Measurements from ENCODE around the gene NEURL3.
"Not testable (repeated sequence)": the region's sequence is repeated elsewhere in the genome, so short reads cannot be mapped to it uniquely, and the experiment has no call there.

Gene NEURL3, protein sequence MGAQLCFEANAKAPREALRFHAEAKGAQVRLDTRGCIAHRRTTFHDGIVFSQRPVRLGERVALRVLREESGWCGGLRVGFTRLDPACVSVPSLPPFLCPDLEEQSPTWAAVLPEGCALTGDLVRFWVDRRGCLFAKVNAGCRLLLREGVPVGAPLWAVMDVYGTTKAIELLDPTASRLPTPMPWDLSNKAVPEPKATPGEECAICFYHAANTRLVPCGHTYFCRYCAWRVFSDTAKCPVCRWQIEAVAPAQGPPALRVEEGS

DNA sequence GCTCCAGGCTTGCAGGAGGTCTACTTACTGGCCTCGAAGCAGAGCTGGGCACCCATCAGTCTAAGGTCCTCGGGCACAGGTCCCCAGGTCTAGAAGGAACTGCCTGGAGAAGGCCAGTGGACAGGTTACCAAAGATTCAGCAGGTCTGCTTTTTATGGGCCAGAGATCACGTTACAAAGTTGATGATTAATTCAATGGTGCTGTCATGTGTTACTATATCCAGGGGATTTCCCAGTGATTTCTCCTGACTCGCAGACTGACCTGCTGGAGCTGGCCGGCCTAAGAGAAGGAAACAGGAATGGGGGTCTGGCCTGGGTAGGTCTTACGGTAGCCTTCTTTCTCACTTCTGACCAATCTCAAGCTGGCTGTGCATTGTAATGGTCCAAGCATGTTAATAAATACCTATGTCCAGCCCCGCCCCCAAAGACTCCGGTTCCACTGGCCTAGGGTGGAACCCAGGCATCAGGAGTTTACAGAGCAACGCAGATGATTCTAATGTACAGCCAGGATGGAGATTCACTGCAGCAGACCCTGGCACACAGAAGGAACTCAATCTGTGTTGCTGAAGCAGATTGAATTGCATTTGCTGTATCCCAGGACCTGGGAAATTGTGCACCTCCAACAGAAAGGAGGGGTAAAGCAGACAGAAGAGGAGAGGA, at the start of gene NEURL3:
TSS of gene NEURL3 (minus strand) at position 127 of the 659 bp plus-strand sequence. CDS start at position 56, 71 bp downstream.
- Histone ChIP-seq H3K9me3 (ENCODE audit: insufficient read depth, low read length) (no peaks in the 10 kb centered on the region), H3K9ac (ENCODE audit: low read length) (peak within 1 kb of the TSS; percentile 4; the same call in 1 of the 2 replicates), H3K79me2 (ENCODE audit: low read length) (no peaks in the 10 kb centered on the region), H3K27me3 (ENCODE audit: low read depth, low read length) (peaks cover 12% of the 10 kb centered on the region), H2AFZ (ENCODE audit: low read depth, low read length) (0 out of 2 replicates have a peak within 1 kb of the TSS, but pooled peaks have one; percentile 47), H3K4me2 (ENCODE audit: low read length) (peak within 1 kb of the TSS; percentile 46), H3K4me3 (ENCODE audit: low read length) (peak within 1 kb of the TSS; percentile 14), H3K27ac (ENCODE audit: low read length) (no peak within 1 kb of the TSS), H4K20me1 (ENCODE audit: insufficient read depth, low read length) (no peaks in the 10 kb centered on the region), H3K4me1 (ENCODE audit: low read length) (peaks cover 54% of the 10 kb centered on the region), H3K36me3 (replicated peaks; ENCODE audit: low read depth, low read length) (no peaks in the 10 kb centered on the region)
- TF ChIP-seq, protein P1, sequence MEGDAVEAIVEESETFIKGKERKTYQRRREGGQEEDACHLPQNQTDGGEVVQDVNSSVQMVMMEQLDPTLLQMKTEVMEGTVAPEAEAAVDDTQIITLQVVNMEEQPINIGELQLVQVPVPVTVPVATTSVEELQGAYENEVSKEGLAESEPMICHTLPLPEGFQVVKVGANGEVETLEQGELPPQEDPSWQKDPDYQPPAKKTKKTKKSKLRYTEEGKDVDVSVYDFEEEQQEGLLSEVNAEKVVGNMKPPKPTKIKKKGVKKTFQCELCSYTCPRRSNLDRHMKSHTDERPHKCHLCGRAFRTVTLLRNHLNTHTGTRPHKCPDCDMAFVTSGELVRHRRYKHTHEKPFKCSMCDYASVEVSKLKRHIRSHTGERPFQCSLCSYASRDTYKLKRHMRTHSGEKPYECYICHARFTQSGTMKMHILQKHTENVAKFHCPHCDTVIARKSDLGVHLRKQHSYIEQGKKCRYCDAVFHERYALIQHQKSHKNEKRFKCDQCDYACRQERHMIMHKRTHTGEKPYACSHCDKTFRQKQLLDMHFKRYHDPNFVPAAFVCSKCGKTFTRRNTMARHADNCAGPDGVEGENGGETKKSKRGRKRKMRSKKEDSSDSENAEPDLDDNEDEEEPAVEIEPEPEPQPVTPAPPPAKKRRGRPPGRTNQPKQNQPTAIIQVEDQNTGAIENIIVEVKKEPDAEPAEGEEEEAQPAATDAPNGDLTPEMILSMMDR (IDR thresholded peaks at IDR 0.05; ENCODE audit: low read depth, low read length) = no peak

DNA sequence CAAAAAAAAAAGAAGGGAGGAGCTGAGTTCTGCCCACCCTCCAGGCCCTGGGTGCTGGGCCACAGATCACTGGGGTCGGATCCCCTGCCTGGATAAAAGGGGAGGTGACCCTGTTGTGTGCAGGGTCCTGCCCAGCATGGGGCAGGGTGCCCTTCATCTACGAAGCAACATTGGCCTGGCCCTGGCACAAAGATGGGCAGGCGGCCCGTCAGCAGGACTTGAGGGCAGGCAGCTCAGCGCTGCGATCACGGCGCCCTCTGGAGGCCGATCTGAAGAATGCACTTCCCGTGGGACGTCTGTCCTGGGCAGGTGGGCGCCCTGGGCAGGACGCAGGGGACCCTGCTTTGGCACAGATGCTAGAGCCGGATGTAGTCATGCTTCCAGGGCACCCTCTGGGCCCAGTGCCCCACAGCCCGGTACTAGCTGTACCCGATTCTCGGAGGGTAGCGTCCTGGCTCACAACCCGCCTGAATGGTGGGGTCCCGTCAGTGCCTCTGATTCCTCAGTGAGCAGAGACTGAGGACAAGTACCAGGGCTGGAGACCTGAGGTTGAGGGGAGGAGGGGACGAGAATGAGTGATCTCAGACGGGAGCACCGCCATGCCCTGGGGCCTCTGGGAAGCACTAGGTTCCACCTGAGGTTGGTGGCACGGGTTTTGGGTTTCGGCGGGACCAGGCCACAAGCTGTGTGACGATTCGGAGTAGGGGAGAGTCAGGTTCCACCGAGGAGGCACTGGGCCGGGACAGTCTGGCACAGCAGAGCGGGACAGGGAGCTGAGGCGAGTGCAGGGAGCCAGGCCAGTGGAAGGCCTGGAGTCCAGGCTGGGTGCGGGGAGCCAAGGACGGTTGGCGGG, 49.4 kb upstream of the NEURL3 start:
- Histone ChIP-seq H4K20me1 (ENCODE audit: insufficient read depth, low read length) (no peaks in the 10 kb centered on the region; the same call in 1 of the 2 replicates), H3K4me3 (ENCODE audit: low read length) (peak overlapping the region; percentile 64), H3K9me3 (ENCODE audit: insufficient read depth, low read length) (no peaks in the 10 kb centered on the region)

DNA sequence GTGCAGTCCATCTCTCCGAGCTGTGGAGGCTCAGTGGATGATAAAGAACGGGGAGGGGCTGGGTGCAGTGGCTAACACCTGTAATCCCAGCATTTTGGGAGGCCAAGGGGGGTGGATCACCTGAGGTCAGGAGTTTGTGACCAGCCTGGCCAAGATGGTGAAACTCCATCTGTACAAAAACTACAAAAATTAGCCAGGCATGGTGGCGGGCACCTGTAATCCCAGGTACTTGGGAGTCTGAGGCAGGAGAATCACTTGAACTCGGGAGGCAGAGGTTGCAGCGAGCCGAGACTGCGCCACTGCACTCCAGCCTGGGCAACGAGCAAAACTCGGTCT, 48.8 kb upstream of the NEURL3 start:
- H2AFZ ChIP-seq (ENCODE audit: low read depth, low read length); H3K27ac ChIP-seq (ENCODE audit: low read length); H3K36me3 ChIP-seq (replicated peaks; ENCODE audit: low read depth, low read length); H3K9me3 ChIP-seq (ENCODE audit: insufficient read depth, low read length); H3K27me3 ChIP-seq (ENCODE audit: low read depth, low read length); H3K9ac ChIP-seq (ENCODE audit: low read length); H3K4me1 ChIP-seq (ENCODE audit: low read length); H4K20me1 ChIP-seq (ENCODE audit: insufficient read depth, low read length); H3K79me2 ChIP-seq (ENCODE audit: low read length): not testable (repeated sequence)
- Histone ChIP-seq H3K4me3 (ENCODE audit: low read length) (peak overlapping the region; percentile 64), H3K4me2 (ENCODE audit: low read length) (peak overlapping the region; percentile 64)

More for the DNA sequence above, 49.4 kb upstream of the NEURL3 start:
- H3K36me3 ChIP-seq (replicated peaks; ENCODE audit: low read depth, low read length) = peaks cover 7% of the 10 kb centered on the region
- no peaks in the 10 kb centered on the region for H3K27me3 ChIP-seq (ENCODE audit: low read depth, low read length)
- H3K79me2 ChIP-seq (ENCODE audit: low read length) = no peaks in the 10 kb centered on the region
- TF ChIP-seq, protein P1 (IDR thresholded peaks at IDR 0.05; ENCODE audit: low read depth, low read length) = peak; percentile 93
- TF ChIP-seq EZH2phosphoT487 (IDR thresholded peaks at IDR 0.05; ENCODE audit: low read depth) = no peak
- peak overlapping the region; percentile 64 for H3K4me2 ChIP-seq (ENCODE audit: low read length)
- peaks cover 5% of the 10 kb centered on the region; the same call in 1 of the 2 replicates for H3K4me1 ChIP-seq (ENCODE audit: low read length)
- H2AFZ ChIP-seq (ENCODE audit: low read depth, low read length) = peak overlapping the region; percentile 64; the same call in 1 of the 2 replicates
- no peak overlapping the region for H3K27ac ChIP-seq (ENCODE audit: low read length)
- H3K9ac ChIP-seq (ENCODE audit: low read length) = no peak overlapping the region

DNA sequence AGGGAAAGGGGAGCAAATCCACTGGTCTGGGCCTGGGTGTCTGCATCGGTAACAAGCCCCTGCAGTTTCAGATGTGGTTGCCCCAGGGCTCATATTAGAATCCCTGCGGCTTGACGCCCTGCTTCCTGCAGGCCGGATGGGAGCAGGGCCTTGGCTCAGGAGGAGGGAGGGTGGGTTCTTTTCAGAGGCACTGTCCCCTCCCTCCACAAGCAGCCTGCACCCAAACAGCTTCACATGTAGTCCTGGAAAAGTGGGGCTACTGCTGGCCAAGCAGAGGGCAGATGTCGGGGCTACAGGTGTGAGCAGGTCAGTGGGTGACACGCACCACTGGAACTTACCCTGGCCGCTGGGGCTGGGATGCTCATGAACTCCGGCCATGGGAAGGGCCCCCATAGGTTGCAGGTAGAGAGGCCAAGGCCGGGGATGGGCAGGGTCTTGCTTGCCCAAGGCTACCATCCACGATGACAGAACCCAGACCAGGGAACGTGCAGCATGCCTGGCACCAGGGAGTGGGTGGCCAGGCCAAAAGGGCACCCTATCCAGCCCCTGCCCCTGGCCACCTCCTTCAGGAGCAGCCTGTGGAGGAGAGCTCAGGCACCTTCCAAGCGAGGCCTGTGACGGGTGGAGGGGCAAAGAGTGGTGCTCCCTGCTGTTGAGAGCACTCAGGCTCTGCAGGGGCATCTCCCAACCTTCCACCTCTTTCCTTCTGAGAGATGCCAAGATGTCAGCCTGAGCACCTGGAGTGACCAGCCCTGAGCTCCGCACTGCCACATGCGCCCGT, 48.2 kb upstream of the NEURL3 start:
- no peaks in the 10 kb centered on the region for H3K27me3 ChIP-seq (ENCODE audit: low read depth, low read length)
- no peak overlapping the region for H3K4me2 ChIP-seq (ENCODE audit: low read length)

More for the DNA sequence above, 48.2 kb upstream of the NEURL3 start:
- Histone ChIP-seq H2AFZ (ENCODE audit: low read depth, low read length) (no peak overlapping the region), H3K4me3 (ENCODE audit: low read length) (no peak overlapping the region), H4K20me1 (ENCODE audit: insufficient read depth, low read length) (no peaks in the 10 kb centered on the region; the same call in 1 of the 2 replicates), H3K36me3 (replicated peaks; ENCODE audit: low read depth, low read length) (peaks cover 7% of the 10 kb centered on the region), H3K9me3 (ENCODE audit: insufficient read depth, low read length) (no peaks in the 10 kb centered on the region), H3K27ac (ENCODE audit: low read length) (no peak overlapping the region), H3K9ac (ENCODE audit: low read length) (no peak overlapping the region), H3K79me2 (ENCODE audit: low read length) (no peaks in the 10 kb centered on the region), H3K4me1 (ENCODE audit: low read length) (peaks cover 5% of the 10 kb centered on the region; the same call in 1 of the 2 replicates)
- TF ChIP-seq, protein P1 (IDR thresholded peaks at IDR 0.05; ENCODE audit: low read depth, low read length) = no peak
- TF ChIP-seq EZH2phosphoT487 (IDR thresholded peaks at IDR 0.05; ENCODE audit: low read depth) = no peak
